Common myeloid progenitor, CD34-positive (primary cell): ENCODE results near the gene SENP7.

Source experiments
- CTCF ChIA-PET: fragments of 350-600 bp; sonication (Branson Sonifier 250); formaldehyde crosslinking; loops from one replicate; lab custom pipeline; 2021; ENCODE audit warnings: antibody characterized with exemption; lab: Charles Lee
- POLR2A ChIA-PET: fragments of 350-600 bp; sonication (Branson Sonifier 250); formaldehyde crosslinking; loops from one replicate; lab custom pipeline; 2021; ENCODE audit warnings: antibody characterized with exemption; lab: Charles Lee
- DNase-seq, 3 donors: peaks; one replicate each; pipeline versions ENCODE4 v3.0.0 to v3.0.0-alpha.2; 2013
- H3K27ac ChIP-seq, 2 experiments: 1 replicate in 1 of 2; 2 replicates in 1 of 2; pipeline ENCODE4 v1.7.0; 2013; ENCODE audit warnings: inconsistent platforms in 2 of 2, low read length in 2 of 2, mild to moderate bottlenecking in 2 of 2, low read depth in 1 of 2, moderate library complexity in 1 of 2; ENCODE audit not compliant: severe bottlenecking in 2 of 2, insufficient read depth in 1 of 2, poor library complexity in 1 of 2
- H3K27me3 ChIP-seq, 5 experiments: replicated peaks in 2 of 5; 1 replicate in 3 of 5; 2 replicates in 2 of 5; pipeline versions ENCODE4 v1.6.1 to v1.7.0; 2013; ENCODE audit warnings: low read length in 4 of 5, mild to moderate bottlenecking in 2 of 5, moderate library complexity in 2 of 5, inconsistent platforms in 1 of 5; ENCODE audit not compliant: insufficient read depth in 5 of 5, control insufficient read depth in 4 of 5
- H3K36me3 ChIP-seq, 4 experiments: 1 replicate in 2 of 4; 2 replicates in 2 of 4; pipeline versions ENCODE4 v1.6.1 to v1.7.0; 2013; ENCODE audit warnings: low read length in 3 of 4, control low read depth in 1 of 4, mild to moderate bottlenecking in 1 of 4; ENCODE audit not compliant: control insufficient read depth in 4 of 4, insufficient read depth in 4 of 4
- H3K4me1 ChIP-seq, 4 experiments: 1 replicate in 3 of 4; 2 replicates in 1 of 4; pipeline versions ENCODE4 v1.6.1 to v1.7.1; 2013; ENCODE audit warnings: low read length in 3 of 4, mild to moderate bottlenecking in 3 of 4, control low read depth in 1 of 4, inconsistent platforms in 1 of 4, moderate library complexity in 1 of 4; ENCODE audit not compliant: control insufficient read depth in 4 of 4, insufficient read depth in 4 of 4; ENCODE audit errors: control extremely low read depth in 1 of 4
- H3K4me3 ChIP-seq, 7 experiments: 1 replicate in 4 of 7; 2 replicates in 3 of 7; pipeline versions ENCODE4 v1.5.1 to v1.7.0; 2013; ENCODE audit warnings: mild to moderate bottlenecking in 7 of 7, low read length in 6 of 7, moderate library complexity in 6 of 7, inconsistent platforms in 2 of 7, low read depth in 2 of 7, control low read depth in 1 of 7; ENCODE audit not compliant: insufficient read depth in 4 of 7, control insufficient read depth in 1 of 7; ENCODE audit errors: extremely low read depth in 1 of 7
- H3K9me3 ChIP-seq, 5 experiments: 1 replicate in 4 of 5; 2 replicates in 1 of 5; pipeline versions ENCODE4 v1.6.1 to v1.7.1; 2013; ENCODE audit warnings: low read length in 4 of 5, mild to moderate bottlenecking in 2 of 5, inconsistent platforms in 1 of 5, low read depth in 1 of 5, moderate library complexity in 1 of 5; ENCODE audit not compliant: control insufficient read depth in 4 of 5, insufficient read depth in 2 of 5; ENCODE audit errors: control extremely low read depth in 1 of 5
- WGBS: methylation state at CpG from one replicate; pipeline ENCODE4 v1.1.5; 2013; ENCODE audit not compliant: insufficient coverage; 5-methylcytosine and 5-hydroxymethylcytosine counted together

Gene SENP7

GRCh38 chr3:101509811-101510210, 3.2 kb downstream of the SENP7 start:
- no CpG with 5 or more reads among the region's 3 CpGs for WGBS
- Histone ChIP-seq H3K36me3 (peaks cover 0 to 6% (median 2%) of the 10 kb centered on the region in 4 experiments), H3K4me1 (peaks cover 12 to 21% (median 13%) of the 10 kb centered on the region in 4 experiments), H3K4me3 (no peak overlapping the region), H3K27ac (no peak overlapping the region), H3K9me3 (no peaks in the 10 kb centered on the region), H3K27me3 (no peaks in the 10 kb centered on the region)
- ChIA-PET POLR2A (interaction anchor here (0.6 kb wide), 1 partner anchor 19 kb away, joined by 3 read pairs; no protein-coding TSS in a partner anchor), CTCF (interaction anchor here (1.2 to 3.0 kb wide), 3 partner anchors 11 to 127 kb away, joined by 3 to 13 read pairs (median 8); partner anchors contain the start of gene PCNP)
- no peak for DNase-seq

DNA sequence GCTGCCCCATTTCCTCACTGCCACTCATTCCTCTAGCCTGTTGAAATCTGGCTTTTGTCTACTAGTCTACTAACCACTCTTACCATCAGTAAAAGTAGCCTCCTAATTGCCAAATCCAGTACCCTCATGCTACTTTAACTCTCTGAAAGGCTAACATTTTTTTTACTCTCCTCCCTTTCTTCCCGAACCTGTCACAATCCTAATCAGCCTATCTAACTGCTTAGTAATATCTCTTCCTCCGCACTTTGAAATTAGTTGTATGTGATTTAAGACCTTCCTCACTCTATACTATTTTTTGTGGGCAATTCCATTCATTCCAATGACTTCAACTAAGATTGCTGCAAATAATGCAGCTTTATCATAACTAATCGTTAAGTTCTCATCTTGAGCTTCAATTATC, 3.7 kb downstream of the SENP7 start:
- Histone ChIP-seq H3K9me3 (no peaks in the 10 kb centered on the region), H3K27ac (no peak overlapping the region), H3K4me1 (peaks cover 12 to 21% (median 13%) of the 10 kb centered on the region in 4 experiments), H3K36me3 (peaks cover 0 to 6% (median 4%) of the 10 kb centered on the region in 4 experiments), H3K4me3 (no peak overlapping the region), H3K27me3 (no peaks in the 10 kb centered on the region)
- ChIA-PET CTCF (interaction anchor here (1.2 to 1.4 kb wide), 2 partner anchors 63 to 128 kb away, joined by 3 read pairs; no protein-coding TSS in a partner anchor), POLR2A (interaction anchor here (0.6 kb wide), 1 partner anchor 19 kb away, joined by 3 read pairs; no protein-coding TSS in a partner anchor)
- WGBS: no CpG with 5 or more reads among the region's 3 CpGs
- no peak for DNase-seq

- ChIA-PET CTCF (interaction anchor here (1.0 kb wide), 1 partner anchor 12 kb away, joined by 3 read pairs; no protein-coding TSS in a partner anchor), POLR2A (interaction anchor here (0.7 kb wide), 1 partner anchor 73 kb away, joined by 3 read pairs; no protein-coding TSS in a partner anchor)
- Histone ChIP-seq H3K4me3 (no peak overlapping the region), H3K4me1 (no peaks in the 10 kb centered on the region), H3K27ac (no peak overlapping the region), H3K36me3 (peaks cover 0 to 28% (median 6%) of the 10 kb centered on the region in 4 experiments), H3K9me3 (no peaks in the 10 kb centered on the region), H3K27me3 (no peaks in the 10 kb centered on the region)
- DNase-seq: no peak
- WGBS: 71% methylated on average over 1 of the region's 3 CpGs
Measured at GRCh38 chr3:101501783-101502182, 11.2 kb downstream of the SENP7 start.

- Histone ChIP-seq H3K36me3 (peaks cover 0 to 35% (median 3%) of the 10 kb centered on the region in 4 experiments), H3K27me3 (no peaks in the 10 kb centered on the region), H3K4me3 (no peak overlapping the region), H3K27ac (no peak overlapping the region), H3K9me3 (no peaks in the 10 kb centered on the region), H3K4me1 (no peaks in the 10 kb centered on the region)
- CTCF ChIA-PET: no interaction called here
- WGBS: no CpG with 5 or more reads among the region's 1 CpG
- POLR2A ChIA-PET: interaction anchor here (0.6 kb wide), 1 partner anchor 195 kb away, joined by 4 read pairs; no protein-coding TSS in a partner anchor
- DNase-seq: no peak
Measured at GRCh38 chr3:101500208-101500607, 12.8 kb downstream of the SENP7 start.

DNA sequence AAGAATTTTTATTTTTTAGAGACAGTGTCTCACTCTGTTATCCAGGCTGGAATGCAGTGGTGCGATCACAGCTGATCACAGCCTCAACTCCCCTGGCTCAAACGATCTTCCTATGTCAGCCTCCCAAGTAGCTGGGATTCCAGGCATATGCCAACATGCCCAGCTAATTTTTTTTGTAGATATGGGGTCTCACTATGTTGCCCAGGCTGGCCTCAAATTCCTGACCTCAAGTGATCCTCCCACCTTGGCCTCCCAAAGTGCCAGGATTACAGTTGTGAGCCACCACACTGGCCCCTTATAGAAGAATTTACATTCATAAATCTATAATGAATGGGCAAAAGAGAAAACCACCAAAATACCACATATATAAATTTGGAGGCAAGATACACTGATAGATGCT, 15.2 kb downstream of the SENP7 start:
- 100% methylated on average over 2 of the region's 2 CpGs for WGBS
- H3K4me3 ChIP-seq: no peak overlapping the region
- H3K4me1 ChIP-seq: no peaks in the 10 kb centered on the region
- H3K27me3 ChIP-seq: no peaks in the 10 kb centered on the region
- no peak overlapping the region for H3K27ac ChIP-seq
- POLR2A ChIA-PET: no interaction called here
- H3K9me3 ChIP-seq: no peaks in the 10 kb centered on the region
- CTCF ChIA-PET: no interaction called here
- peaks cover 1 to 35% (median 8%) of the 10 kb centered on the region in 4 experiments for H3K36me3 ChIP-seq
- no peak for DNase-seq

GRCh38 chr3:101495552-101495951, 17.5 kb downstream of the SENP7 start:
- no CpG with 5 or more reads among the region's 4 CpGs for WGBS
- ChIA-PET POLR2A (no interaction called here), CTCF (no interaction called here)
- DNase-seq: no peak
- Histone ChIP-seq H3K36me3 (peaks cover 6 to 54% (median 17%) of the 10 kb centered on the region in 4 experiments), H3K4me3 (no peak overlapping the region), H3K27ac (no peak overlapping the region), H3K27me3 (no peaks in the 10 kb centered on the region), H3K4me1 (no peaks in the 10 kb centered on the region), H3K9me3 (no peaks in the 10 kb centered on the region)

- H3K4me1 ChIP-seq: no peaks in the 10 kb centered on the region
- 98% methylated on average over 6 of the region's 8 CpGs for WGBS
- DNase-seq: no peak
- CTCF ChIA-PET: interaction anchor here (1.1 kb wide), 1 partner anchor 162 kb away, joined by 3 read pairs; no protein-coding TSS in a partner anchor
- POLR2A ChIA-PET: no interaction called here
- H3K27me3 ChIP-seq: no peaks in the 10 kb centered on the region
- H3K36me3 ChIP-seq: peaks cover 0 to 41% (median 17%) of the 10 kb centered on the region in 4 experiments
- H3K4me3 ChIP-seq: no peak overlapping the region
- H3K9me3 ChIP-seq: peaks cover 0 to 15% (median 0%) of the 10 kb centered on the region in 5 experiments
- H3K27ac ChIP-seq: no peak overlapping the region
Measured at GRCh38 chr3:101484805-101485620, 28.0 kb downstream of the SENP7 start.
